Measurements from ENCODE around the gene PTPRE.
"Not testable (repeated sequence)": the region's sequence is repeated elsewhere in the genome, so short reads cannot be mapped to it uniquely, and the experiment has no call there.

PTPRE gene

DNA sequence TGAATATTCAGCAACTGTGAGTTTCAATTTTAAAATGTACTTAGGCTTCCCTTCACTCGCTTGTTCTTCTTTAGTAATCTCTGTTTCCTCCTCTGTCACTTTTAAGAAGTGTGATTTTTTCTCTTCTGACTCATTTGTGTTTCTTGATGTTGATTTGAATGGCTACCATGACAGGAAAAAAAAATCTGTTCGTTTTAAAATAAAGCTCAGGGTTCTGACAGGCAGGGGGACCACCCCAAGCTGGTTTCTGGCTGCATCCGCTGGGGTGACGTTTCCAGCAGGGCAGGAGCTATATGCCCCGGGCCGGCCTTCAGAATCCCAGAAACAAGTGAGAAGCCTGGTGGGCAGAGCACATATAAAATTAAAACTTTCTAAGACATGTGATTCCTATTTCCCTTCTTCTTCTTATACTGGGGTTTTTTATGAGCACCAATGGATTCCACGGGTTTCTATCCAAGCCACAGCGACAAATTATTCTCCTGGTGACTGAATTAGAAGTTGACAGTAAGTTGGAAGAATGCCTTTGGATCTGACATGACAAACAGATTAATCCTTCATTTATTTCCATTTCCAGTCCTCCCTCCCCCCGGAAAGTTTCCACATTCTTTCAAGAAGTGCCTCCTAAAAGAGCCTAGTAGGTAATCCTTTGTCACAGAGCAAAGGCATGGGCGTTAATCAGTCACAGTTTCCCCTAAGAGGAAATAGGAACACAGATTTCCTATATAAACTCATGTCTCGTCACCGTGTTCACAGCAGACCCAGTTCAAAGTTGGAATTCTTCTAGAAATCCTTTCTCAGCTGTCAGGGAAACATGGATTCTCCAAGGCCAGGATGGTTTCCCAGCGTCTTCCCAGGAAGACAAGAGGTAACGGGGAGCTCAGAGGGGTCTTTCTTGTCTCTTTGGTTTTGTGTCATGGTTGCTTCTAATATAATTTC, 79.9 kb downstream of the PTPRE start:
- FAIRE-seq, result no peak

DNA sequence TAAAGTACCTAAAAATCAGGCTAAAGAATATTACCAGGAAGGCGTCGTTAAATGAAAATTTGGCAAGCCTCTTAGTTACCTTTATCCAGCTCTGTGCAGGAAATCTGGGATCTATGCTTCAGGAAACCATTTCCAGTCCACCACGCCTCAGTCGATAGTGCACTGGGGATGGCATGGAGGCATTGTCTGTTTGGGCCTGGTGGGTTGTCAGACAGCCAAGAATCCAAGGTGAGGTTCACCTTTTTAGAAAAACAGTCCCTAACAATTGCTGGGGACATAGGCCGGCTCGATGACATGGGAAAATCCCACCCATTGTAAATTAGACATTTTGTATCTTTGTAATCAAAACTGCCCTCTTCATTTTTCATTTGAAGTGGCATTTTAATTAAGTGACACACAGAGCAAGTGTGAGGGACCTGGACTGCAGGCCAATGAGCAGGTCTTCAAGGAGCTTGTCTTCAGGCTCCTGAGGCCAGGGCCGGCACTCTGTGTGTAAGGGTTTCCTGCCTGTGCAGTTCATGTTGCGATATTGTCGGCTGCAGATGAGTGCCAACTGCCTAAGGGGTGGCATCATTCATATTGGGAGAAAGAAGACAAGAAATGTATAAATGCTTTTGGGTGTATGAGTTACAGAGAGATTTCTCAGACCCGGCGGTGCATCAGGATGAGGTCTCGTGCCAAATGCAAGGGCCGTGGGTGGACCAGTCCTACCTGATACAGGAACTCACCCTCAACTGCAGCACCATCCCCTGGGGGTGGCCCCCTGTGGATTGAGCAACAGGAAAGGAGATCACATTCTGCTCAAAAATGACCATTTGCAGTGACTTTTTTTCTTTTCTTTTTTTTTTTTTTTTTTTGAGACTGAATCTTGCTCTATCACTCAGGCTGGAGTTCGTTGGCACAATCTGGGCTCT, 80.8 kb downstream of the PTPRE start:
- no peak for FAIRE-seq

DNA sequence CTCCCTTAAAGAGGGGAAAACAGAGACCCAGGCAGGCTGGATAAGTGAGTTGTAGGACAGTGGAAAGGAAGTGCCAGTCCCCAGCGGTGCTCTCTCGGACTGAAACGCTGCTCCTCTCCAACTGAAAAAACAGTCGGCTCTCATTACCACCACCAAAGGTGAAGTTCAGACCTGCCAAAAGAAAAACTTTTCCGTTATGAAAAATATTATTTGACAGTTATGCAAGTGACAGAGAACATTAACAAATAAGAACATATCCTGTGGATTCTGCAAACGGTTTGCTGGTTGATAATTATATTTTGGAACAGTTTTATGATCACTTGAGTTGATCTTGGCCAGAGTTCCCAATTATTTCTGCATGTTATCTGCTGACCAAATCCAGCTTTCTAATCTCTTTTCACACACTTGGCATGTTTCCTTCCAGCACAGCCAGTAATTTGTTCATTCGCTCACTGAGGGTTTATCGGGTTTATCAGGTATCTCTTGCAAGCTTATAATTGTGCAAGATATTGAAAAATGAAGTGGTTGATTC, 82.6 kb downstream of the PTPRE start:
- no peak for FAIRE-seq

GRCh38 chr10:127990132-127990788, 83.4 kb downstream of the PTPRE start:
- not testable (repeated sequence) for FAIRE-seq

DNA sequence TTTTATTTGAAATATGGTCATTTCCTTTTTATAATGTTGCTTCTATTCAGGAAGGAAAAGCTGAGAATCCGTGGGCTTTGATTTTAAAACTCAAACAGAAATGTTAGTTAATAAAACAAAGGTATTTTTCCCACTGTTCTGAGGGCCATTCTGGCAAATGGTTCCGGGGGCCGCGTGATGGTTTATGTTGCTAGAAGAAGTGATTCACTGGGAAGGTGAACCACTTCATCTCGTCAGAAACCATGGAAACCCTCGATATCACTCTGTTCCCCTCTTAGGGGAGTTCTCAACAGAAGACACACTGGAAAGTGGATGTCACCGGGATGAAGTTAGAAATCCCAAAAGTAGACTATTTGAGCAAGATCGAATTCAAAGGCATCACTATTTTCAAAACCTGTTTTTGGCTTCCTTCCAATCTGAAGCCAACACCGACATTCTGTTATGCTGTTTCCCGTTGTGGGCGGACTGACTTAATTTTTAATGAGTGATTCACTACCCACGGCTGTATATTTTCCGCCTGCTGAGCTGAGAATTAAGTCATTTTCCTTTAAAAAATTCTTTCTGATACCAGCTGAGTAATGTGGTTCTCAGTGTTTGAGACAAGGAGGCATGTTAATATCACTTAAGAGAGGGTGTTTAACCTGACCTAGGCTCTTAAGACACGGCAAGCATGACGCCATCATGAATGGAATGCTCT, 84.1 kb downstream of the PTPRE start:
- FAIRE-seq, result no peak

DNA sequence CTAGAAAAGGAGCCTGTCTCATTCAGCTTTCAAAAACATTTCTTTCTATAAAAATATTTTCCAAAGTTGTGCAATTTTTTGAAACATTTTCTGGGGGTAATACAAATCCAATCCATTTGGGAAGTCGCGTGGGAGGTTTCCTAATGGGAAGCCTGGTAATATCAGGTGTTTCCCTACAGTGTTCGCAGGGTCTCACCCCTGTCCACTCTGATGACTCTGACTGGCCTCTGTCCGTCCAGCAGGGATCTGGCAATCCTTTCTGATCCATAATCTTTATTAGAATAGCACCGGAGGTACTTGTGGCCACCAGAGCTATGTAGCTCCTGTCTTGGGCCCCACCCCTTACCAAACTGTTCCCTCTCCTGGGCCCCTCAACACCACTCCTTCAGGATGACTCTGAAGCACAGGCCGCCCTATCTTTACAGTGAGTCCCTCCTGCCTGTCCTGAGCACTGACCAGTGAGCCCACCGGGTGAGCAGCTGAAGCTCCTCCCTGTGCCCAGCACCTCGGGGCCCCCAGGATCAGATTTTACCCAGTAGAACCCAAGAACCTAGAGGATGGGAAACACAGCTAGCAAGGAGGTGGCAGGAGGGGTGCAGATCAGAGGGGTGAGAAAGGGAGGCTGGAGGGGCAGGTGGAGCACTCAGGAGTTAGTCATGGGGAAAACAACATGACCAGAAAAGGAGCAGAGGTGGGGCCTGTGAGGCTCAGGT, 84.8 kb downstream of the PTPRE start:
- FAIRE-seq, result no peak

DNA sequence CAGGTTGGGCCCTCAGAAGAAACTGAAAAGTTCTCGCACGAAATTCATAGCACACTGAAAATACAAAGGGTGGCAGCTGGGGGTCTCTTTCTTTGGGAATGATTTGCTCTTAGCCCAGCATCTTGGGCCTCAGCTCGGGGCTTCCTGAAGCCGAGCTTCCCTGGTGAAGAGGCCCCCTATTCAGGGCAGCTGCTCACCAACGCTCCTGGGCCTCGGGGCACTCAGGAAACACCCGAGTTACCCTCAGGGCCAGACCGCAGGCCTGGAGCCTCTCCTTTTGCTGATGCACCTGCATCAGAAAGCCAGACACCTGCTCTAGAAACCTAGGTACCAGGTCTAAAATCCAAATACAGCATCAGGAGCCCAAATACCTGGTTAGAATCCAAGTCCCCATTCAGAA, 85.5 kb downstream of the PTPRE start:
- no peak for FAIRE-seq

DNA sequence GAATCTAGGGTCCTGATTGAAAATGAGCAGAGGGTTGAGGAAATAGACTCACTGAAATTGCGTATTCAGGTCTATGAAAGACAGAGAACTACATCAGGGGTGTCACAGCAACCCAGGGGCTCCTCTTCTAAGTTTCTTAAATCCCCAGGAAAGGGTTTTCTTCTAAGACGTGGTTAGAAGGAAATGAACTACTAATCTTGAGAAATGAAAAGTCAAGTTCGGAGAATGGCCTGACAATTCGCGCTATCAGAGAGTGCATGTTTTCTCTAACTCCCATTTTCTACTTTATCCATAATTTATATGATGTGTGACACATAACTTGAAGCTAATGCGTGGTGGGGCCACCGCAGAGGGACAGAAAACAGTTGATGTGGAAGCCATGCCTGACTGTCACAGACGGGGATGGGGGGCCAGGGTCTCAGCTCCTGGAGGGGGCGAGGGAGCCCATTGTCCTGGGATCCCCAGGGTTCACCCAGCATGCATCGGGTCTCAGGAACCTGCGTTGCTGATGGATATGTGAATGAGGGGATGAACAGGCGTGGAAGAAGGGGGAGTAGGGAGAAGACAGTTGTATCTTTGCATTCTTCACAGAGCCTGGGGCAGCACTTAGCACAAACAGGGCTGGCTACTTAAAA, 86.3 kb downstream of the PTPRE start:
- FAIRE-seq, result no peak

- no peak for FAIRE-seq
These were observed 89.0 kb downstream of the PTPRE start for GRCh38 chr10:127995939-127996338.

DNA sequence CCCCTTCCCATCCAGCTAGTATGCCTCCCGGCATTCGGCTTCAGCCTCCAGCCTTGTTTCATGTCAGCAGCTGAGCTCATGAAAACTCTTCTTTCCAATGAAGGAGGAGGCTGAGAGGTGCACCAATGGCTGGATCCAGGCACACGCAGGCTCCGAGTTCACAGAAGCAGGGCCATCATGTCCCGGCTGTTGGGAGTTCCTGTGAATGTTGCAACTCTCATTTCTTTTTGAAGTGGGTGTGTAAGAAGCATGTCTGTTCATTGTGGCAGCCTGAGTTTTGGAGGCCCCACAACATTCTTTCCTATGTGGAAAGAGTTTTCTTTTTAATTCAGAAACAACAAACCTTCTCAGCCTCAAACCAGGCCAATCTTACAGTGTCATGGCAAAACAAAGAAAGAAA, 89.7 kb downstream of the PTPRE start:
- no peak for FAIRE-seq

DNA sequence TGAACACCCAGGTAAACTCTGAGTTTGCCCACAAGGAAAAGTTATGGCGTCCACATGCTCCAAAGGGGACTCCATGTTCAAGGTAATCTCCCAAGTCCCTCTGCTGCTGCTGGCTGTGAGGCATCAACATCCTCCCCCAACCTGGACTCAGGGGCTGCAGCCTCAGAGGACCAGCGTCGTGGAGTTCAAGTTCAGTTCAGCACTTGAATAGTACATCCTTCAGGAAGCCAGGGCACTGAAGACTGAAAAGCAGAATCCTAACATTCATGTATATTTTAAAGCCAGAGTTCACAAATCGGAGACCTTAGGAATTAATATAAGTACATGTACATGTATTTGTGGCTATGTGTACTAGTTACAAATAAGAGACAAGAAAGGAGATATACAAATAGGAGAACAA, 90.4 kb downstream of the PTPRE start:
- FAIRE-seq, result no peak

- FAIRE-seq, result no peak
These were observed 91.0 kb downstream of the PTPRE start for GRCh38 chr10:127997937-127998336.

- FAIRE-seq, result no peak
These were observed 91.7 kb downstream of the PTPRE start for GRCh38 chr10:127998501-127999144.

DNA sequence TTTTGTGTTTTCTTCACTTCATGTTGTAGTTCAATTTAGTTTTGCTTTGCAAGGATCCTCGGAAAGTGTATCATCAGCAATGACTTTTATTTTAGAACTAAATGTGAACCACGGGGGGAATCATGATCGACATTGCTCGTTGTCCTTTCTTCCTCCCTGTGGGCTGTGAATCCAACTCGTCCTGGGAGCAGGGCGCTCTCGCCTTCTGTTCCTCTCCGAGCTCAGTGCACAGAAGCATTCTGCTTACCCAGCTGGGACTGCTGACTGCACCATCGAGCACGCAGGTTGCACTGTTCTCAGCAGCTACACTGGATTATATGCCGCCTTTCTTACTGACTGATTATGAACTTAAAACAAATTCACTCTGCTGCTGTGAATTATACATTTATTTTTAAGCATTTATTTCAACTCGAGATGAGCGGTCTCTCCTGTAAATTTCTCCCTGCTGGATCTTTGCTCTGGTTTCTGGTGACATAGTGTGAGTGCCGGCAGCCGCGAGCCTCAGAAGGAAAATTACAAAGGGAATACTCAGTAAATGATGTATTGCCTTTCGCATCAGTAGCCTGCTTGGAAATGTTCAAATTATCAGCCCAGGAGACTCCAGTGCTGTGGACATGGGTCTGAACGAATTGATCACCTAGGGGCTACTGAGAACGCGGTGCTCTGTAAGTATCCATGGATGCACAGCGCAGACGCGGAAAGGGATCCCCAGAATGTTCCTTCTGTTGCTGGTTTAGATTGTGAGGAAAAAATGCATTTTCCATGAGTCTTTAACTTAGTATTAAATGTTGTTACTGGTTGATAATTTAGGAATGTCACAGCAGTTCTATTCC, 92.6 kb downstream of the PTPRE start:
- FAIRE-seq, result no peak

DNA sequence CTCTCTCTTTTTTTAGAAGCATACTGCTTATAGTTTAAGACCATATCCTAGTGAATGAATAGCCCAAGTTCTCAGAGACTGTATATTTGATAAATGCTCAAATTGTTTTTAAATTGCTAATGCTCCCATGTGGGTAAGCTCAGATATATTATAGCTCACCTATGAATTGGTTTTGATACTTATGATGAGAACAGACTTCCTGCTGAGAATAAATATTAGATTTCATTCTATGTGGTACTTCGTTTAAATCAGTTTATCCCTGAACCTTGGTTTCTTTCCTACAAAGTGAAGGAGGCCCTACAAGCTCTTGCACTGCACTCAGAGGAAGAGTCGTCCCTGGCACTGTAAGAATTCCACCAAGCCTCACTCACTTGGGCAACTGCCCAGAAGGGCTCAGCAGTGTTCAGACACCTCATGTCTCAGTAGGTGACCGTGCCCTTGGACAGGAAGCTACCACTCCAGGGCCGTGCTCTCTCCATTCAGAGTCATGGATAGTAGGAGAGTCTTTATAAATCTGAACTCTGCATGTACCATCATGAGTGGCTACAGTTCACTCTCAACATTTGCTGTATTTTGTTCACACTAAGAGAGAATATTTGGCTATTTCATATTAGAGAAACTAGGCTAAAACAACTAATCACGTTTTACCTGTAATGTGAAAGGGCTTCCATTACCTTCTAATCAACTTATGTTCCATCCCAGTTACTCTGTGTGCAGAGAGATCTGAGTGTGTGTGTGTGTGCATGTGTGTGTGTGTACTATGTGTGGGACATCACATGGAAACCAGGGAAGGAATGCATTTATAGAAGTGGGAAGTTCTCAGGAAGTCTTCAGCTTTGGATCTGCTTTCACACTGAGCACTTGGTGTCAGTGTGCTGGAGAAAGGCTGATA, 93.8 kb downstream of the PTPRE start:
- FAIRE-seq, result no peak

DNA sequence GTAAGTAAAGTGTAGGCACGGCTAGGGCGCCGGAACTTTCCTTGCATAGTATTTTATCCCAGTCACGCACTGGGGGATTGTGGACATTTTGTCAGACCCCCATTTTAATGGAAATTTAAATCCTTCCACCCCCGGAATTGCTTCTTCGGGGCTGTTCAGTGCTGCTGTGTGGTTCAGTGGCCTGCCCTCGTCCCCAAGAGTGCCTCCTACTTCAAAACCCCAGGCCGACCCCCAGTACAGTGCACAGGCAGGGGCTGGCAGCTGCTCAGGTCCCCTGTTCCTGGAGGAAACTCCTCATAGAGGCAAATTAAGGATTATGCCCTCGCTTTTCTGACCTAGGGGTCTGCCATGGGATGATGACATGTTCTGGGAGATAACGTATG, 94.5 kb downstream of the PTPRE start:
- FAIRE-seq, result no peak

DNA sequence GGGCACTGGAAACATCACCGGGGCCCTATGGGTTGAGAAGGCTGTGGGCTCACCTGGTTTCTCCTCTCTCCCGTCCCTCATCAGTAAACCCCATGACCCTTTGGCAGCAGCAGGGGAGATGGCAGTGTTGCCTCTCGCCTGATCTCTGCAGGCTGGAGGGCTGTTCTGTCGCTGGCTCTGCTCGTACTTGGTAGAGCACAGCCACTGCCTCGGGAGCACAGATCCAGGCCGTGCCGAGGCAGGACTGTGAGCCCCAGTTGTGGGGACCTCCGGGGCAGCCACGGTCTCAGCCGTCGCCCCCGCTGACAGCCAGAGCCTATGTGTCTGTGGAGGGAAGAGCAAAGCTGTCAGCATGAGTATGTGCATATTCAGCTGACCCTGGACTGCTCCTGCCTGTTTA, 94.9 kb downstream of the PTPRE start:
- FAIRE-seq, result no peak

- no peak for FAIRE-seq
These were observed 96.6 kb downstream of the PTPRE start for GRCh38 chr10:128003521-128003920.

GRCh38 chr10:128005858-128006257, 99.0 kb downstream of the PTPRE start:
- no peak for FAIRE-seq
